SH-SY5Y (cell line): Measurements from ENCODE around the gene CACNA2D1.

ENCODE experiments used
- GATA2 ChIP-seq: IDR thresholded peaks from 2 replicates; pipeline ENCODE4 v1.6.1; 2011; ENCODE audit warnings: mild to moderate bottlenecking, low read depth, low read length
- GATA3 ChIP-seq: IDR thresholded peaks from 2 replicates; pipeline ENCODE4 v1.6.1; 2011; ENCODE audit warnings: low read depth, mild to moderate bottlenecking, low read length, moderate library complexity

CACNA2D1 gene

DNA sequence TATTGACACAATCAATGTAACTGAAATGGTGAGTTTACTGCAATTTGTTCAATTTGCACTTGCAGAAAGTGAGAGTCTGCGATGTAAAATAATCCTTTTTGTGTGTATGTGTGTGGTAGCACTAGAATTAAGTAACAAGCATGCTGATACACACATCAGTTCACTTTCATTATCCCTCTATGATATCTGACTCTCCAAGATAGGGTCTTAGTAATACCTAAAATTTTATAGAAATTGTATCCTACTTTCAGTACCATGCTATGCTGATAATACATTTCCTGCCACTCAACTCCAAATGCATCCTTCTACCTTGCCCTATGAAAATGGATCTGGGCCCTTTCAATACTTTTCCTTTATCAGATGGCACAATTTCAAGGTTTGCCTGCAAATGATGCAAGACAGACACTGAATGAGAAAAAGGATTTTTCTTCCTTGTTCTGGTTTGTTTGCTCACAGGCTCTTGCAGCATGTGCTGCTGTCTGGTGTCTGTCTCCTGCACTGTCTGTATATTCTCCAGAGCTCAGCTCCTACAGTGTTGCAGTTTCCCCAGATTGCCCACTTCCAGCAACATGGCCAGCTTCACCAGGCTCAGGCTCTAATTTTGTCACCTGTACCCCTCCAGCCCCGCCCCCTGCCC, 375.8 kb downstream of the CACNA2D1 start:
- TF ChIP-seq GATA2 (no peak; the same call in 1 of the 2 replicates), GATA3 (no peak)

DNA sequence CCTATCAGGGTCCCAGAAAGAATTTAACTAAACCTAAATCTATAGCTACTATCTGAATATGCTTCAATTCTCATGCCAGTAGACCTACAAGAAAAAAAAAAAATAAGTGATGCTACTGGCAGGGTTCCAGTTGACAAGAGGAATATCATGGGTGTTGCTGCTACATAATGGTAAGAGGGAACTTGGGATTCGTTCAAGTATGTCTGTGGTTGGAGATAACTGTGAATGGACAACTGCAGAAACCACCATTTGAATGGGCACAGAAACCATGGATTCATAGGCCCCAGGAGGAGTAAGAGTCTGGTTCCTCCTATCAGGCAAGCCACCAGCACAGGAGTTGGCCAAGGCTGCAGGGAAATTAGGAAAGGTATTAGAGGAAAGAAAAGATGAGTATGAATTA, 386.1 kb downstream of the CACNA2D1 start:
- no peak for TF ChIP-seq GATA3
- no peak for TF ChIP-seq GATA2

GRCh38 chr7:82056282-82056681, 387.3 kb downstream of the CACNA2D1 start:
- TF ChIP-seq GATA3 (no peak), GATA2 (no peak)

- TF ChIP-seq GATA3 (no peak), GATA2 (no peak)
Observed at GRCh38 chr7:82054544-82054943, 389.0 kb downstream of the CACNA2D1 start.

DNA sequence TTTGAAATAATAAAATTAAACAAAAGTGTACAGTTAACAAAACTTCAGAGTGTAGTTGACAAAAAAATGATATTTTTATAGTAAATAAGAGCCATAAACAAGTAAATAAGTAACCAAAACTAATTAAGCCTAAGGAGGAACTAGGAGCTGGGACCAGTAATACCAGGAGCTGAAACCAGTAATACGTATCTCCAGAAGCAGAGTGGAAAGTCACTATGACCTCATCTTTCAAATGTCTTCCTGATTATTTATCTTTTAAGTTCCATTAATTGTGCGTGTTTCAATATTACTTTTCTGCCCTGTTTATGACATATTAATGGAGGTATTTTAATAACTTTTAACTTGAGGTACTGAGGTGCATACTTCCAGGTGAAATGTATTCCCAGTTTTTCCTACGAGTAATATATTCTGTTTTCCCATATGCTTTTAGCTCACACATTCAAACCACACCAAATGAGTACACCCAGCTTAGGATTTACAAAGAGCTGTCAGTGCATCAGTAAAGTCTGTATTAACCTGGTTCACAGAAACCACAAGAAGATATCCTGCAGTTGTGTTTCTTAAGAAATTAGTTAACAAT, 390.0 kb downstream of the CACNA2D1 start:
- TF ChIP-seq GATA3 (no peak), GATA2 (no peak)

GRCh38 chr7:82051601-82052000, 392.0 kb downstream of the CACNA2D1 start:
- TF ChIP-seq GATA3 (peak; percentile 42; the same call in 1 of the 2 replicates), GATA2 (peak; percentile 75)

DNA sequence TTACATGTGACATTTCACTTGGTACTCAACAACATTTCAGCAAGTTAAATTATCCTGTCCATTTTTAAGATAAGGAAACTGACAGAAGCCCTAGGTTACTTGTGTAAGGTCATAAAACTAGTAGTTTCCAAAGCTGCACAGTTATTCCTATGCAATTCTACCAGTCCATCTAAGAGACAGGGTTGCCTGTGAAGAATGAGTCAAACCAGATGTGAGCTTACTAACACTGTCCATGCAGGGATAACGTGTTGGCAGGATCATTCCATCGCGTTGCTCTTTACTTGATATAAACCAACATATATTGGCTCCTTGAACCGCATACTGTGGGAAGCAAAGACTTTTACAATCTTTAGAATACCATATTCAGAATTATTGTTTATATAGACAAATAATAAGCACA, 392.8 kb downstream of the CACNA2D1 start:
- no peak for TF ChIP-seq GATA3
- 0 out of 2 replicates have a peak, but pooled peaks have one; percentile 13 for TF ChIP-seq GATA2

DNA sequence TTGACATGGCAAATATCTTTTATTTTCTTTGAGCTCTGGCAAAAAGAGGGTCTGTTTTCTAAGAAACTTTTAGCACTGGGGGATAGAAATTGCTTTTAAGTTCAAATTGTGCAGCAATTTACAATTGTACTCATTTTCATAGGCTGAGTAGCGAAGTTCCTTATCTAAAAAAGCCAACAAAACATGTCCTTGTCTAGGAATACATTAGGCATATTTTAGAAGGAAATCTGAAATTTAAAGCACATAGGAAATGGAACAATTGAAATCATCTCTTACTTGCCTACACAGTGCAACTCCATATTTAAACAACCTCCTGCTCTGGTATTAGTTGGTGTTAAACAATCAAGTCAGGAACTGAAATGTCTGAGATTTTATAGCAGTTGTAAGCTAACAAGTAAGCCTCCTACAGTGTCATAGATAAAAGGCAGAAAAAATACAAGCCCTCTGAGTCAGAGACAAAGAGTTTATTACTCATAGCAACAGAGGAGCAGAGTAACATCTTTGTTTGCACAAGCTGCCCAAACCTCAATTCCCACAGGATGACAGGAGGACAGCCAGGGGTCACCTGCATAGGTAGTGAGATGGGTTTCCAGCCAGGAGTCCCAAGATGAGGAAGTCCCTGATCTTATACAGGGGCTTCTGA, 393.6 kb downstream of the CACNA2D1 start:
- no peak for TF ChIP-seq GATA2
- no peak for TF ChIP-seq GATA3

DNA sequence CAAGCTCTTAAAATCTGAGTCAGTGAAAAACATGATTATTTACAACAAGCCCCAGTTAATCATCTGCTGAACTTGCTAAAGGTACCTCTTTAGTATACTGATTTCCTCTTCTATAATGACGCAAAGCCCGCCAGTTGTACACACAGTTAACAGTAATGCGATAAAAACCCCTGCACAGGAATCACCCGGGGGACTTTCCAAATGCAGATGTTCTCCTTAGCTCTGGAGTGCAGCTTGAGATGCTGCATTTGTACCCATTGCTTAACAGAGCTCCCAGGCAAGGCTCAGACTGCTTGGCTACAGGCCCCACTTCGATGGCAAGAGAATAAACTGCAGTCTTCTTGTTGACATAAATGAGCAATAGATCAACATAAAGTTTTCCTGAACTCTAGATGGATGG, 394.1 kb downstream of the CACNA2D1 start:
- TF ChIP-seq GATA3 (no peak), GATA2 (no peak)

- no peak for TF ChIP-seq GATA3
- no peak for TF ChIP-seq GATA2
Observed at GRCh38 chr7:82044497-82045080, 399.0 kb downstream of the CACNA2D1 start.

DNA sequence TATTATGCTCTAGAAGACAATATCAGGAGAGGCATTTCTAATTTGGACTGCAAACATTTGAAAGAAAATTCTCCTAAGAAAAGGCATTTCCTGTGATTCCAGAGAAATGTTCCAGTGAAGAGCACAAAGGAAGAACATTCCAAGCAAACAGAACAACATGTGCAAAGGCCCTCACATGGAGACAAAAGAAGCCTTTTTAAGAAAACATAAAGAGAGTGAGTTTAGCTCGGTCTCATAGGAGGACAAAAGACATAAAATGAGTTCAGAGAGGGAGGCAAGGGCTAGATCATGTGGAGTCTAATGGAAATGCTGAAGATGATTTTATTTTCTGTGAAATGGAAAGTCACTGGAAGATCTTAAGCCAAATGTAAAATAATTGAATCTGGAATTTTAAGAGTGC, 404.0 kb downstream of the CACNA2D1 start:
- TF ChIP-seq GATA3 (no peak), GATA2 (no peak)

DNA sequence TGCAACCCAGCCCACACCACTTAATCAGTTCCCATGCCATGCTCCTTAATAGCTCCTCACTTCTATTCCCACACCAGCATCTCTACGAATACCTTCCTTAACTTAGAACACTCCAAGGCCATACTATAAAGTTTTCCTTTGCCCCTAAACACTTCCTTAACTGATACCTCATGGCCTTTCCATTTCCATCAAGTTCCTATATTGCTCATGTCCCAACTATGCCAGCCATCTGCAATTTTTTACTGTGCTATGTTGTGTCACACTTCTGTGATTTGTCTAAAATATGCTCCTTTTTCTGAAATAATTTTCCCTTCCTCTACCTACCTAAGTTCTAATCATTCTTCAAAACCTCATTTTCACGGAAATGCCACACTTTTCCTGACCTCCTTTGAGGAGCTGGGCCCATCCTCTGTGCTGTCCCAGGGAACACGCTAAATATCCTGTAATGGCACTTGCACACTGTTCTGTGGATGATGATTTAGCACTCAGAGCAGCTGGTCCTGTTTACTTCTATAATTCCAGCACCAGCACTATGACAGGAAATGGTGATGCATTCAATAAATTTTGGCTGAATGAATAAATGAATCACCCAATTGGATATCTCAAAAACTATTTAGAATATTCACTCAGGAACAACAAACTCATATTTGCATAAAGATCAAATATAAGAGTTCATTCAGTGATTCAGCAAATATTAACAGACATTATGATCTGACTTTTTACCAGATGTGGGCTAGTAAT, 407.3 kb downstream of the CACNA2D1 start:
- no peak for TF ChIP-seq GATA3
- TF ChIP-seq GATA2 = no peak

- TF ChIP-seq GATA2 = no peak
- no peak for TF ChIP-seq GATA3
Observed at GRCh38 chr7:82035456-82035855, 408.1 kb downstream of the CACNA2D1 start.

DNA sequence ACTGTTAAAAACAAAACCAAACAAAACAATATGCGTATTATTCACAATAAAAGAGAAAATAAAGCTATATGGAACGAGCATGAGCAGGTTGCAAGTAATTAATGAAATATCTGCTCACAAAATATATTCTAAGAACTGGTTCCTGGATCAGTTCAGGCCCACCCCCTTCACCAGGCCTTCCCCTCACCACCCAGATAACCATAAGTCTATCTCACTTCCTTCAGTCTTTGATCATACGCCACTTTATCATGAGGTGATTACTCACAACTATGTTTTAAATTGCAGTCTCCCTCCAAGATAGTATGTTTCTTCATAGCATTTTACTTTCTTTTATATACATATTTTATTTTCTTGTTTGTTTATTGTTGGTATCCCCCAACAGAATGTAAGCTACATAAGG, 410.7 kb downstream of the CACNA2D1 start:
- TF ChIP-seq GATA2 (no peak), GATA3 (no peak)
